ENCODE measurements around the gene IL23A. TPM values are rescaled to one million over a fixed set of nuclear protein-coding genes. Genes with fewer than 3 reads are reported as not detected.

IL23A gene
- total RNA-seq, 1 donor from 2014 or later = 36.9 TPM

GRCh38 chr12:56387152-56387736, 48.6 kb downstream of the IL23A start:
- H3K36me3 Mint-ChIP-seq (ENCODE audit: low read depth) = no peaks in the 10 kb centered on the region
- intact Hi-C loops (cut with micrococcal nuclease) = no loop called here
- DNase-seq = no peak
- no peaks in the 10 kb centered on the region for H3K4me1 Mint-ChIP-seq
- no peak overlapping the region for H3K4me3 Mint-ChIP-seq
- peaks cover 1% of the 10 kb centered on the region for H3K27me3 Mint-ChIP-seq
- H3K27ac Mint-ChIP-seq = no peak overlapping the region
- H3K9me3 Mint-ChIP-seq = no peaks in the 10 kb centered on the region

- DNase-seq = no peak
- no peaks in the 10 kb centered on the region for H3K36me3 Mint-ChIP-seq (ENCODE audit: low read depth)
- peaks cover 1% of the 10 kb centered on the region for H3K27me3 Mint-ChIP-seq
- no peak overlapping the region for H3K27ac Mint-ChIP-seq
- intact Hi-C loops (cut with micrococcal nuclease) = no loop called here
- H3K9me3 Mint-ChIP-seq = no peaks in the 10 kb centered on the region
- no peaks in the 10 kb centered on the region for H3K4me1 Mint-ChIP-seq
- H3K4me3 Mint-ChIP-seq = no peak overlapping the region
Observed at GRCh38 chr12:56389412-56389811, 50.7 kb downstream of the IL23A start.

Other genes starting within 250 kb of the IL23A start
- 453 and 472 TPM in 2 replicates for gene PA2G4, start 234.3 kb upstream of the IL23A start, total RNA-seq
- 3,831 and 3,993 TPM in 2 replicates for gene RPL41, start 222.3 kb upstream of the IL23A start, total RNA-seq
- 8.9 and 11.2 TPM in 2 replicates for gene ZC3H10, start 220.6 kb upstream of the IL23A start, total RNA-seq
- gene ESYT1, start 210.6 kb upstream of the IL23A start, total RNA-seq = 155 and 158 TPM in 2 replicates
- gene MYL6B, start 186.3 kb upstream of the IL23A start, total RNA-seq = 63.3 and 68.9 TPM in 2 replicates
- 717 and 752 TPM in 2 replicates for gene MYL6, start 180.5 kb upstream of the IL23A start, total RNA-seq
- gene SMARCC2, start 149.4 kb upstream of the IL23A start, total RNA-seq = 127 and 130 TPM in 2 replicates
- gene RNF41, start 117.0 kb upstream of the IL23A start, total RNA-seq = 39.8 and 41.1 TPM in 2 replicates
- 94.7 and 96.0 TPM in 2 replicates for gene NABP2, start 114.5 kb upstream of the IL23A start, total RNA-seq
- 0.86 and 1.6 TPM in 2 replicates for gene SLC39A5, start 108.8 kb upstream of the IL23A start, total RNA-seq
- 68.0 and 69.0 TPM in 2 replicates for gene ANKRD52, start 80.5 kb upstream of the IL23A start, total RNA-seq
- gene COQ10A, start 71.9 kb upstream of the IL23A start, total RNA-seq = 17.0 TPM in 2 replicates
- gene CS, start 38.6 kb upstream of the IL23A start, total RNA-seq = 311 and 317 TPM in 2 replicates
- gene CNPY2, start 22.9 kb upstream of the IL23A start, total RNA-seq = 165 and 169 TPM in 2 replicates
- gene PAN2, start 4.9 kb upstream of the IL23A start, total RNA-seq = 31.3 and 34.7 TPM in 2 replicates
- 64.9 and 68.4 TPM in 2 replicates for gene STAT2, start 21.2 kb downstream of the IL23A start, total RNA-seq
- gene APOF, start 24.0 kb downstream of the IL23A start, total RNA-seq = not detected in 2 replicates
- 46.5 and 48.8 TPM in 2 replicates for gene TIMELESS, start 110.5 kb downstream of the IL23A start, total RNA-seq
- gene MIP, start 115.8 kb downstream of the IL23A start, total RNA-seq = not detected in 2 replicates
- gene SPRYD4, start 129.7 kb downstream of the IL23A start, total RNA-seq = 5.2 and 5.5 TPM in 2 replicates
- 1.9 and 2.4 TPM in 2 replicates for gene GLS2, start 149.3 kb downstream of the IL23A start, total RNA-seq
- 4.1 and 5.8 TPM in 2 replicates for gene RBMS2, start 182.9 kb downstream of the IL23A start, total RNA-seq